Epithelial cell of proximal tubule (primary cell): ENCODE results near the gene TEX26. TPM values are rescaled to one million over a fixed set of nuclear protein-coding genes. Genes with fewer than 3 reads are reported as not detected.

Source experiments
- DNase-seq: peaks from one replicate; pipeline ENCODE4 v3.0.0-alpha.2; 2011; ENCODE audit warnings: low read depth
- H3K4me3 ChIP-seq: 2 replicates; pipeline ENCODE4 v1.5.1; 2011; ENCODE audit warnings: low read depth, mild to moderate bottlenecking, low read length
- total RNA-seq: library from RNA; depleted of rRNA; stranded (reverse); fragments of >200 nt; gene quantifications from 2 replicates; pipeline ENCODE4 v1.2.3, GENCODE V29; 2015
- TF ChIP-seq, protein P1 (sequence below): conservative IDR thresholded peaks from 2 replicates; pipeline ENCODE4 v1.5.1; 2012; ENCODE audit warnings: low read depth, mild to moderate bottlenecking, low read length

The TEX26 gene
- total RNA-seq, 1 donor from 2014 or later: not detected

- DNase-seq: peak; percentile 9
- H3K4me3 ChIP-seq: no peak overlapping the region
- TF ChIP-seq, protein P1, sequence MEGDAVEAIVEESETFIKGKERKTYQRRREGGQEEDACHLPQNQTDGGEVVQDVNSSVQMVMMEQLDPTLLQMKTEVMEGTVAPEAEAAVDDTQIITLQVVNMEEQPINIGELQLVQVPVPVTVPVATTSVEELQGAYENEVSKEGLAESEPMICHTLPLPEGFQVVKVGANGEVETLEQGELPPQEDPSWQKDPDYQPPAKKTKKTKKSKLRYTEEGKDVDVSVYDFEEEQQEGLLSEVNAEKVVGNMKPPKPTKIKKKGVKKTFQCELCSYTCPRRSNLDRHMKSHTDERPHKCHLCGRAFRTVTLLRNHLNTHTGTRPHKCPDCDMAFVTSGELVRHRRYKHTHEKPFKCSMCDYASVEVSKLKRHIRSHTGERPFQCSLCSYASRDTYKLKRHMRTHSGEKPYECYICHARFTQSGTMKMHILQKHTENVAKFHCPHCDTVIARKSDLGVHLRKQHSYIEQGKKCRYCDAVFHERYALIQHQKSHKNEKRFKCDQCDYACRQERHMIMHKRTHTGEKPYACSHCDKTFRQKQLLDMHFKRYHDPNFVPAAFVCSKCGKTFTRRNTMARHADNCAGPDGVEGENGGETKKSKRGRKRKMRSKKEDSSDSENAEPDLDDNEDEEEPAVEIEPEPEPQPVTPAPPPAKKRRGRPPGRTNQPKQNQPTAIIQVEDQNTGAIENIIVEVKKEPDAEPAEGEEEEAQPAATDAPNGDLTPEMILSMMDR: no peak
Measured at GRCh38 chr13:30927595-30927994, 4.9 kb upstream of the TEX26 start.

GRCh38 chr13:30928978-30929377 is 3.5 kb upstream of the TEX26 start:
- TF ChIP-seq, protein P1: no peak
- DNase-seq: peak; percentile 6

DNA sequence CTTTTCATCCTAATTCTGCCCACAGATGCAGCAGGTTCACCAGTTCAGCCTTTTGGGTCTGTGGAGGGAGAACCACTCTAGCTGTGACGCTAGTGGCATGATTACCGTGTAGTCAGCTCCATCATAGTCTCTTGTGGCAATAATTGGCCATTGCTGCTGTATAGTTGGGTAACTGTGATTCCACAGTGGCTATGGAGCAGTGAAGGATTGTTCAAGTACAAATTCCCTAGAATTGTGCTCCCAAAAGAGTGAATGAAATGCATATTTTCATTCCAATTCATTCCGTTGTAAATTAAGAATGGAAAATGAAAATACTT is 856 bp downstream of the TEX26 start:
- no peak overlapping the region for H3K4me3 ChIP-seq
- TF ChIP-seq, protein P1: no peak
- DNase-seq: no peak

More at GRCh38 chr13:30928978-30929377, 3.5 kb upstream of the TEX26 start:
- H3K4me3 ChIP-seq: no peak overlapping the region

- no peak overlapping the region for H3K4me3 ChIP-seq
- no peak for DNase-seq
- TF ChIP-seq, protein P1: no peak
Measured at GRCh38 chr13:30934381-30934780, 1.9 kb downstream of the TEX26 start.

- H3K4me3 ChIP-seq: no peak overlapping the region
- DNase-seq: no peak
- TF ChIP-seq, protein P1: no peak
Measured at GRCh38 chr13:30934803-30935202, 2.3 kb downstream of the TEX26 start.

DNA sequence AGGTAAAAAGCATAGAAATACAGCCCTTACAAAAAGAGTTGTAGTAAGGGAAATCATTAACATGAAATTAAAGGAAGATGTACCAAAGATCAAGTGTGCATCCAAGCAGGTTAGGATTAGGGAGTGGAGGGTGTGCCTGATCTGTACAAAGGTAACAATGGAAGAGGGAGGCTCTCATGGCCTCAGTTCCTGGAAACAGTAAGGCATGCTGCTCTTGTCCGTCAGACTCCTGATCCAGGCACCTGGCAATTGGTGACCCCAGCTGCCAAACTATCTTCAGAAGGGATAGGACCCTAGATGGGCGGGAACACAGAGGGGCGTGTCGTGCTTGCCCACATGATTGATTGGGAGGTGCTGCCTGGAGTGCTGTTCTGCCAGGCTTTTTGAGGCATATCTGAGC is 4.5 kb downstream of the TEX26 start:
- TF ChIP-seq, protein P1: no peak
- no peak overlapping the region for H3K4me3 ChIP-seq
- no peak for DNase-seq

- H3K4me3 ChIP-seq: no peak overlapping the region
- no peak for DNase-seq
- TF ChIP-seq, protein P1: no peak
Measured at GRCh38 chr13:30943881-30944280, 11.4 kb downstream of the TEX26 start.
